NCI-H1105 treated with DMSO at 0.1 percent for 48 hours (cell line): ENCODE results near the gene SYT15B.
"Not testable (repeated sequence)": the region's sequence is repeated elsewhere in the genome, so short reads cannot be mapped to it uniquely, and the experiment has no call there.

Experiments used
- DNase-seq: peaks from one replicate; lab custom pipeline; 2025; lab: John Stamatoyannopoulos, UW

SYT15B gene

GRCh38 chr10:47725740-47726139, 37.7 kb downstream of the SYT15B start:
- not testable (repeated sequence) for DNase-seq

GRCh38 chr10:47725047-47725446, 38.3 kb downstream of the SYT15B start:
- not testable (repeated sequence) for DNase-seq

GRCh38 chr10:47724119-47724518, 39.3 kb downstream of the SYT15B start:
- not testable (repeated sequence) for DNase-seq

GRCh38 chr10:47723362-47723761, 40.0 kb downstream of the SYT15B start:
- not testable (repeated sequence) for DNase-seq

GRCh38 chr10:47717011-47717769, 46.2 kb downstream of the SYT15B start:
- DNase-seq = not testable (repeated sequence)
